Measurements from ENCODE around the gene AKR7A2.

The AKR7A2 gene

GRCh38 chr1:19343617-19344350 is 31.8 kb upstream of the AKR7A2 start:
- in situ Hi-C loops (cut with MboI; ENCODE audit: low sequenced_read_pairs) = no loop called here

GRCh38 chr1:19342894-19343616 is 31.1 kb upstream of the AKR7A2 start:
- in situ Hi-C loops (cut with MboI; ENCODE audit: low sequenced_read_pairs) = no loop called here

- in situ Hi-C loops (cut with MboI; ENCODE audit: low sequenced_read_pairs) = no loop called here
These were observed 30.3 kb upstream of the AKR7A2 start for GRCh38 chr1:19342062-19342750.

- in situ Hi-C loops (cut with MboI; ENCODE audit: low sequenced_read_pairs) = no loop called here
These were observed 29.5 kb upstream of the AKR7A2 start for GRCh38 chr1:19341201-19342061.

GRCh38 chr1:19340387-19340937 is 28.5 kb upstream of the AKR7A2 start:
- in situ Hi-C loops (cut with MboI; ENCODE audit: low sequenced_read_pairs) = no loop called here

GRCh38 chr1:19339214-19339861 is 27.4 kb upstream of the AKR7A2 start:
- in situ Hi-C loops (cut with MboI; ENCODE audit: low sequenced_read_pairs) = no loop called here

- in situ Hi-C loops (cut with MboI; ENCODE audit: low sequenced_read_pairs) = no loop called here
These were observed 26.4 kb upstream of the AKR7A2 start for GRCh38 chr1:19338323-19338762.

- in situ Hi-C loops (cut with MboI; ENCODE audit: low sequenced_read_pairs) = no loop called here
These were observed 25.3 kb upstream of the AKR7A2 start for GRCh38 chr1:19337289-19337688.

- in situ Hi-C loops (cut with MboI; ENCODE audit: low sequenced_read_pairs) = no loop called here
These were observed 24.6 kb upstream of the AKR7A2 start for GRCh38 chr1:19336543-19336942.

GRCh38 chr1:19333587-19334354 is 21.8 kb upstream of the AKR7A2 start:
- in situ Hi-C loops (cut with MboI; ENCODE audit: low sequenced_read_pairs) = no loop called here

- in situ Hi-C loops (cut with MboI; ENCODE audit: low sequenced_read_pairs) = no loop called here
These were observed 20.9 kb upstream of the AKR7A2 start for GRCh38 chr1:19332832-19333231.

GRCh38 chr1:19331262-19331878 is 19.4 kb upstream of the AKR7A2 start:
- in situ Hi-C loops (cut with MboI; ENCODE audit: low sequenced_read_pairs) = no loop called here

- in situ Hi-C loops (cut with MboI; ENCODE audit: low sequenced_read_pairs) = no loop called here
These were observed 18.6 kb upstream of the AKR7A2 start for GRCh38 chr1:19330449-19331135.

- in situ Hi-C loops (cut with MboI; ENCODE audit: low sequenced_read_pairs) = no loop called here
These were observed 17.7 kb upstream of the AKR7A2 start for GRCh38 chr1:19329611-19330010.

- in situ Hi-C loops (cut with MboI; ENCODE audit: low sequenced_read_pairs) = no loop called here
These were observed 17.2 kb upstream of the AKR7A2 start for GRCh38 chr1:19329188-19329587.

GRCh38 chr1:19328486-19328885 is 16.5 kb upstream of the AKR7A2 start:
- in situ Hi-C loops (cut with MboI; ENCODE audit: low sequenced_read_pairs) = no loop called here

- in situ Hi-C loops (cut with MboI; ENCODE audit: low sequenced_read_pairs) = no loop called here
These were observed 15.8 kb upstream of the AKR7A2 start for GRCh38 chr1:19327736-19328135.

- in situ Hi-C loops (cut with MboI; ENCODE audit: low sequenced_read_pairs) = no loop called here
These were observed 15.4 kb upstream of the AKR7A2 start for GRCh38 chr1:19327301-19327700.
